K562 (cell line): ENCODE measurements around the gene CCDC141. TPM values are rescaled to one million over a fixed set of nuclear protein-coding genes. Genes with fewer than 3 reads are reported as not detected.

Source experiments
- ATAC-seq: fragments of 200-7000 bp; cut with Tn5 transposase; 3 replicates; pipeline ENCODE4 v1.9.1; 2020; ENCODE audit warnings: moderate library complexity
- BruUV-seq: library from RNA; stranded (reverse); fragments of 400-500 nt; replicated peaks from 2 replicates; lab custom pipeline; 2021; lab: Mats Ljungman, UMichigan
- CTCF ChIA-PET: fragments of 300-600 bp; formaldehyde crosslinking; extraction: SDS; loops from one replicate; lab custom pipeline; 2021; ENCODE audit warnings: low intra/inter-chr PET ratio; lab: Yijun Ruan, JAX
- POLR2A ChIA-PET: fragments of 300-600, 350-650 bp; sonication (Branson Sonifier 250); formaldehyde crosslinking; extraction: SDS; loops from one replicate; lab custom pipeline; 2021; ENCODE audit warnings: antibody characterized with exemption, inconsistent platforms; lab: Yijun Ruan, JAX
- DNase-seq, 4 experiments: peaks; one replicate each; pipeline versions ENCODE4 v3.0.0 to v3.0.0-alpha.2; 2011 to 2018; ENCODE audit warnings: low spot score in 3 of 4, mixed read lengths in 3 of 4; ENCODE audit errors: extremely low read depth in 1 of 4
- FAIRE-seq: peaks from 2 replicates; lab custom pipeline; 2011; peaks lifted over from hg19 to GRCh38; lab: Jason Lieb, UNC
- H2AFZ ChIP-seq: 2 replicates; pipeline ENCODE4 v1.6.0; 2011; ENCODE audit warnings: low read depth, low read length, control low read depth, inconsistent platforms
- H3K27ac ChIP-seq: fragments of 200-600 bp; 3 replicates; pipeline ENCODE4 v1.8.0; 2011; ENCODE audit warnings: low read depth, mild to moderate bottlenecking, control low read depth, inconsistent platforms, low read length, moderate library complexity, mixed read lengths; ENCODE audit errors: extremely low read depth
- H3K27me3 ChIP-seq, 2 experiments: fragments of 300-600 bp in 1 of 2; 2 replicates in 1 of 2; 3 replicates in 1 of 2; pipeline versions ENCODE4 v1.6.0 to v1.8.0; 2011; ENCODE audit warnings: inconsistent platforms in 2 of 2, low read length in 2 of 2, mild to moderate bottlenecking in 1 of 2, mixed read lengths in 1 of 2, moderate library complexity in 1 of 2; ENCODE audit not compliant: control insufficient read depth in 2 of 2, insufficient read depth in 2 of 2
- H3K36me3 ChIP-seq: fragments of 300-600 bp; 3 replicates; pipeline ENCODE4 v1.8.0; 2011; ENCODE audit warnings: mild to moderate bottlenecking, low read length, inconsistent platforms; ENCODE audit not compliant: control insufficient read depth, insufficient read depth
- H3K4me1 ChIP-seq, 2 experiments: fragments of 200-600 bp in 1 of 2; replicated peaks in 1 of 2; 2 replicates in 1 of 2; 3 replicates in 1 of 2; pipeline versions ENCODE4 v1.5.1 to v1.8.0; 2011; ENCODE audit warnings: inconsistent platforms in 2 of 2, low read length in 2 of 2, mild to moderate bottlenecking in 1 of 2, mixed read lengths in 1 of 2, moderate library complexity in 1 of 2; ENCODE audit not compliant: control insufficient read depth in 2 of 2, insufficient read depth in 2 of 2
- H3K4me2 ChIP-seq: 2 replicates; pipeline ENCODE4 v1.6.1; 2011; ENCODE audit warnings: low read length, control low read depth, inconsistent platforms, mixed read lengths; ENCODE audit not compliant: insufficient read depth
- H3K4me3 ChIP-seq: fragments of 200-600 bp; sonication (generic), shearing (Covaris generic); 2 replicates; pipeline ENCODE4 v1.5.1; 2016; ENCODE audit warnings: control low read depth, inconsistent platforms
- H3K79me2 ChIP-seq: fragments of 200-600 bp; 3 replicates; pipeline ENCODE4 v1.8.0; 2011; ENCODE audit warnings: low read length, inconsistent platforms; ENCODE audit not compliant: control insufficient read depth, insufficient read depth
- H3K9ac ChIP-seq, 2 experiments: 2 replicates each; pipeline versions ENCODE4 v1.6.0 to v1.6.1; 2011; ENCODE audit warnings: low read depth in 2 of 2, low read length in 2 of 2, control low read depth in 1 of 2, inconsistent platforms in 1 of 2, mild to moderate bottlenecking in 1 of 2, mixed read lengths in 1 of 2; ENCODE audit not compliant: insufficient read depth in 1 of 2
- H3K9me1 ChIP-seq: one replicate; pipeline ENCODE4 v1.6.0; 2011; ENCODE audit warnings: inconsistent platforms, mild to moderate bottlenecking, low read length, moderate library complexity; ENCODE audit not compliant: control insufficient read depth, insufficient read depth
- H3K9me3 ChIP-seq: replicated peaks from 2 replicates; pipeline ENCODE4 v1.5.1; 2011; ENCODE audit warnings: low read depth, low read length, inconsistent platforms; ENCODE audit not compliant: control insufficient read depth, insufficient read depth
- H4K20me1 ChIP-seq: replicated peaks from 2 replicates; pipeline ENCODE4 v1.6.1; 2011; ENCODE audit warnings: low read length, inconsistent platforms, mixed read lengths; ENCODE audit not compliant: control insufficient read depth, insufficient read depth
- HDAC1 ChIP-seq, 2 experiments: fragments of 450-650 bp; IDR thresholded peaks; 2 replicates each; pipeline ENCODE4 v1.6.1; 2016 to 2017; ENCODE audit warnings: inconsistent platforms in 1 of 2, mild to moderate bottlenecking in 1 of 2, moderate library complexity in 1 of 2
- HDAC8 ChIP-seq: fragments of 450-650 bp; IDR thresholded peaks from 2 replicates; pipeline ENCODE4 v1.6.1; 2016; ENCODE audit warnings: mild to moderate bottlenecking, missing genetic modification characterization, moderate library complexity, missing compliant biosample characterization
- HIVEP1 ChIP-seq: fragments of 250-450 bp; sonication (Bioruptor Pico); IDR thresholded peaks from 2 replicates; pipeline ENCODE4 v1.4.0; 2020; ENCODE audit warnings: mild to moderate bottlenecking
- NFXL1 ChIP-seq: fragments of 450-650 bp; formaldehyde crosslinking; IDR thresholded peaks from 2 replicates; pipeline ENCODE4 v1.4.0; 2021; ENCODE audit warnings: mild to moderate bottlenecking
- PURB ChIP-seq: sonication (generic); formaldehyde crosslinking; IDR thresholded peaks from 2 replicates; pipeline ENCODE4 v1.9.0; 2021; ENCODE audit warnings: low read depth, mild to moderate bottlenecking, missing genetic modification reagents
- TCF3 ChIP-seq: sonication (generic); formaldehyde crosslinking; IDR thresholded peaks from 2 replicates; pipeline ENCODE4 v1.4.0; 2020; ENCODE audit warnings: mild to moderate bottlenecking, missing genetic modification reagents
- ZNF507 ChIP-seq: conservative IDR thresholded peaks from 2 replicates; pipeline ENCODE4 v1.6.1; 2017; ENCODE audit warnings: missing genetic modification characterization, missing compliant biosample characterization
- WGBS: fragments of 100-300 bp; shearing (Covaris generic); methylation state at CpG from one replicate; pipeline ENCODE4 v1.1.6; 2016; ENCODE audit warnings: low coverage, mixed read lengths; ENCODE audit not compliant: insufficient coverage; ENCODE audit errors: missing lambda C conversion rate; 5-methylcytosine and 5-hydroxymethylcytosine counted together
- in situ Hi-C: fragments of 300-500 bp; cut with MboI; formaldehyde crosslinking; loops from 4 replicates; pipeline ENCODE4 v1.15.0; 2018; ENCODE audit warnings: inconsistent platforms, mixed read lengths
- intact Hi-C: fragments of 100-400 bp; cut with micrococcal nuclease; formaldehyde crosslinking; loops from 2 replicates; pipeline ENCODE4 v1.14.2; 2022
- polyA plus RNA-seq, 8 experiments: library from polyadenylated mRNA; depleted of rRNA in 4 of 8; stranded (reverse) in 5 of 8; unstranded in 3 of 8; fragments of >200 nt; fragmentation: Nextera tagmentation in 2 of 8; fragmentation: Illumina TruSeq in 1 of 8; extraction: Ambion mirVana in 2 of 8; extraction: Trizol in 1 of 8; gene quantifications; 2 replicates each; pipeline versions ENCODE4 v1.2.1 to v1.2.3, GENCODE V29; 2011 to 2014; ENCODE audit warnings: inconsistent platforms in 1 of 8, missing spikeins in 1 of 8
- total RNA-seq, 7 experiments: library from RNA; depleted of rRNA in 6 of 7; stranded (reverse); fragments of >200 nt in 6 of 7; fragmentation: Illumina TruSeq in 2 of 7; extraction: Trizol in 2 of 7; gene quantifications; 2 replicates each; pipeline versions ENCODE4 v1.2.1 to v1.2.3, GENCODE V29; 2011 to 2021; ENCODE audit warnings: low replicate concordance in 1 of 7

CCDC141 gene
- total and polyA plus RNA-seq, 9 of the 15 experiments (the other 6 are each of a cell fraction or from before 2014, with no cell fraction given) = 0.09 TPM; not detected in 8

DNA sequence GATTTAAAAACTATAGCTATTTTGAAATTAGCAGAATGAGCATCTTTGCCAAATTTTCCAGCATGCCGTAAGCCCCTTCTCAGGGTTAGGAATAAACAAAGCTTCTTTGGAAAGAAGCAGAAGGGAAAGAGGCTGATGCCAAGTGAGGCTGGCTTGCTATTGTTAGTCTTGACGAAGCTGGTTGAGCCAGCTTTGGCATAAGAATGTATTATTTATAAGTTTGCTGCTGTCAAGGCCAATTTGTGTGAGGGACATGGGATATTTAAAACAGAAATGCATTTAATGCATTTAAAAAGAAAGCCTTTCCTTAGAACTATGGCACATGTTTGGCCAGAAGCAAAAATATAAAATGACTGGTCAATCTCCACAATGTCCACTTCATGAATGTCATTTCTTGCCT lies 190.2 kb downstream of the CCDC141 start:
- Histone ChIP-seq H3K27ac (no peak overlapping the region), H2AFZ (no peak overlapping the region), H3K4me3 (no peak overlapping the region), H3K4me1 (no peaks in the 10 kb centered on the region)
- no peak for DNase-seq
- TF ChIP-seq ZNF507 (no peak), HDAC8 (tag) (no peak), HDAC1 (IDR thresholded peaks at IDR 0.05) (no peak), NFXL1 (no peak), HIVEP1 (CRISPR knock-in tag) (no peak), PURB (CRISPR knock-in tag) (no peak), TCF3 (CRISPR knock-in tag) (no peak)
- TF ChIP-seq, all 486 proteins: peak for 0
- CTCF ChIA-PET = no interaction called here
- Histone ChIP-seq H3K36me3 (no peaks in the 10 kb centered on the region), H3K9me3 (no peaks in the 10 kb centered on the region), H3K9me1 (no peaks in the 10 kb centered on the region), H3K9ac (no peak overlapping the region), H3K27me3 (no peaks in the 10 kb centered on the region), H3K4me2 (no peak overlapping the region), H4K20me1 (no peaks in the 10 kb centered on the region), H3K79me2 (no peaks in the 10 kb centered on the region)
- no TSS peak for BruUV-seq
- no peak for ATAC-seq
- intact Hi-C loops = no loop called here
- no peak for FAIRE-seq
- 2% methylated on average over 2 of the region's 2 CpGs for WGBS
- POLR2A ChIA-PET = no interaction called here
- in situ Hi-C loops = loop anchor here (10.0 kb wide), 1 partner anchor 1465 kb away; no protein-coding TSS in a partner anchor
